ENCODE results near the gene CPT1A. TPM values are rescaled to one million over a fixed set of nuclear protein-coding genes. Genes with fewer than 3 reads are reported as not detected.

Gene CPT1A
- total RNA-seq, 2 experiments from 2014 or later = 17.5 TPM

- Mint-ChIP-seq H3K9me3 (no peaks in the 10 kb centered on the region), H3K27ac (no peak overlapping the region), H3K4me3 (no peak overlapping the region), H3K27me3 (no peaks in the 10 kb centered on the region), H3K36me3 (ENCODE audit: low read depth) (no peaks in the 10 kb centered on the region), H3K4me1 (ENCODE audit: low read depth) (no peaks in the 10 kb centered on the region)
- intact Hi-C loops (cut with micrococcal nuclease) = no loop called here
- DNase-seq (no peak), ATAC-seq (no peak)
- POLR2A ChIA-PET = no interaction called here
- TF ChIP-seq, protein P1, sequence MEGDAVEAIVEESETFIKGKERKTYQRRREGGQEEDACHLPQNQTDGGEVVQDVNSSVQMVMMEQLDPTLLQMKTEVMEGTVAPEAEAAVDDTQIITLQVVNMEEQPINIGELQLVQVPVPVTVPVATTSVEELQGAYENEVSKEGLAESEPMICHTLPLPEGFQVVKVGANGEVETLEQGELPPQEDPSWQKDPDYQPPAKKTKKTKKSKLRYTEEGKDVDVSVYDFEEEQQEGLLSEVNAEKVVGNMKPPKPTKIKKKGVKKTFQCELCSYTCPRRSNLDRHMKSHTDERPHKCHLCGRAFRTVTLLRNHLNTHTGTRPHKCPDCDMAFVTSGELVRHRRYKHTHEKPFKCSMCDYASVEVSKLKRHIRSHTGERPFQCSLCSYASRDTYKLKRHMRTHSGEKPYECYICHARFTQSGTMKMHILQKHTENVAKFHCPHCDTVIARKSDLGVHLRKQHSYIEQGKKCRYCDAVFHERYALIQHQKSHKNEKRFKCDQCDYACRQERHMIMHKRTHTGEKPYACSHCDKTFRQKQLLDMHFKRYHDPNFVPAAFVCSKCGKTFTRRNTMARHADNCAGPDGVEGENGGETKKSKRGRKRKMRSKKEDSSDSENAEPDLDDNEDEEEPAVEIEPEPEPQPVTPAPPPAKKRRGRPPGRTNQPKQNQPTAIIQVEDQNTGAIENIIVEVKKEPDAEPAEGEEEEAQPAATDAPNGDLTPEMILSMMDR (IDR thresholded peaks at IDR 0.05) = no peak
- CTCF ChIA-PET = no interaction called here
Measured at GRCh38 chr11:68710409-68710808, 131.3 kb downstream of the CPT1A start.

- no peak for ATAC-seq
- Mint-ChIP-seq H3K27me3 (no peaks in the 10 kb centered on the region), H3K4me1 (ENCODE audit: low read depth) (no peaks in the 10 kb centered on the region), H3K4me3 (no peak overlapping the region), H3K27ac (no peak overlapping the region), H3K36me3 (ENCODE audit: low read depth) (no peaks in the 10 kb centered on the region), H3K9me3 (no peaks in the 10 kb centered on the region)
- no peak for DNase-seq
- TF ChIP-seq, protein P1 (IDR thresholded peaks at IDR 0.05) = no peak
- intact Hi-C loops (cut with micrococcal nuclease) = no loop called here
- CTCF ChIA-PET = no interaction called here
- POLR2A ChIA-PET = no interaction called here
Measured at GRCh38 chr11:68709062-68709461, 132.7 kb downstream of the CPT1A start.

DNA sequence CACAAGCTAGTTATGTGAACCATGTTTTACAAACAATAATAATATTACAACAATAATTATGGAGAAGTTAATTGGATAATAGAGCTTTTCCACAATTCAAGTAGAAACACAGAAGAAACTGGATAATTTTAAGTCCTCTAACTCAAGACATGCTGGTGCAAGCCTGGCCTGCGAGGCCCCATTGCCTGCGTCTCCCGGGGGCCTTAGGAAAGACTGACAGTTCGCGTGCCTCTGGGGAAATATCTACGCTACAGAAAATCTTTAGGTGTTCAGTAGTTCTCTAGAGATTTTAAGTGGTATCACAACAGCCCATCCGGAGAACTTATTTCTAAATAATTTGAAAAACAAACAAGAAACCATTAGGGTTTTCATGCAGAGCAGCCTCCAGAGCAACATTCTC lies 134.2 kb downstream of the CPT1A start:
- Mint-ChIP-seq H3K27ac (no peak overlapping the region), H3K4me1 (ENCODE audit: low read depth) (no peaks in the 10 kb centered on the region), H3K36me3 (ENCODE audit: low read depth) (no peaks in the 10 kb centered on the region), H3K9me3 (no peaks in the 10 kb centered on the region), H3K27me3 (no peaks in the 10 kb centered on the region), H3K4me3 (no peak overlapping the region)
- ATAC-seq (no peak), DNase-seq (no peak)
- POLR2A ChIA-PET = no interaction called here
- intact Hi-C loops (cut with micrococcal nuclease) = no loop called here
- CTCF ChIA-PET = no interaction called here
- TF ChIP-seq, protein P1 (IDR thresholded peaks at IDR 0.05) = no peak

GRCh38 chr11:68704887-68705286 lies 136.8 kb downstream of the CPT1A start:
- H3K27me3 Mint-ChIP-seq = peaks cover 3% of the 10 kb centered on the region

More at GRCh38 chr11:68704887-68705286, 136.8 kb downstream of the CPT1A start:
- POLR2A ChIA-PET = no interaction called here
- no peaks in the 10 kb centered on the region for H3K9me3 Mint-ChIP-seq
- no peaks in the 10 kb centered on the region for H3K4me1 Mint-ChIP-seq (ENCODE audit: low read depth)
- DNase-seq = no peak
- intact Hi-C loops (cut with micrococcal nuclease) = no loop called here
- TF ChIP-seq, protein P1 (IDR thresholded peaks at IDR 0.05) = no peak
- H3K4me3 Mint-ChIP-seq = no peak overlapping the region
- H3K27ac Mint-ChIP-seq = no peak overlapping the region
- no peak for ATAC-seq
- CTCF ChIA-PET = no interaction called here
- H3K36me3 Mint-ChIP-seq (ENCODE audit: low read depth) = no peaks in the 10 kb centered on the region

Other genes starting within 250 kb of the CPT1A start
- 1 to 10 TPM; 2.2 to 3.8 TPM for gene GAL, start 157.4 kb downstream of the CPT1A start, total RNA-seq
- 1 to 10 TPM; 3.4 to 4.9 TPM for gene TESMIN, start 90.4 kb downstream of the CPT1A start, total RNA-seq
- gene MRPL21, start 61.9 kb upstream of the CPT1A start, total RNA-seq = 100 to 1,000 TPM in 1 of 2 experiments, 10 to 100 TPM in 1; 99.6 to 104 TPM
- 10 to 100 TPM; 21.1 to 24.9 TPM for gene IGHMBP2, start 62.0 kb upstream of the CPT1A start, total RNA-seq
- gene MRGPRD, start 139.1 kb upstream of the CPT1A start, total RNA-seq = not detected
- gene MRGPRF, start 171.3 kb upstream of the CPT1A start, total RNA-seq = not detected
- gene TPCN2, start 207.0 kb upstream of the CPT1A start, total RNA-seq = 10 to 100 TPM; 16.0 to 17.0 TPM